NCI-H1417 treated with DMSO at 0.1 percent for 48 hours (cell line): ENCODE data around the gene LMAN2.

Experiments used
- DNase-seq: peaks from one replicate; lab custom pipeline; 2025; lab: John Stamatoyannopoulos, UW

The LMAN2 gene

GRCh38 chr5:177327539-177328522 is 23.6 kb downstream of the LMAN2 start:
- no peak for DNase-seq

DNA sequence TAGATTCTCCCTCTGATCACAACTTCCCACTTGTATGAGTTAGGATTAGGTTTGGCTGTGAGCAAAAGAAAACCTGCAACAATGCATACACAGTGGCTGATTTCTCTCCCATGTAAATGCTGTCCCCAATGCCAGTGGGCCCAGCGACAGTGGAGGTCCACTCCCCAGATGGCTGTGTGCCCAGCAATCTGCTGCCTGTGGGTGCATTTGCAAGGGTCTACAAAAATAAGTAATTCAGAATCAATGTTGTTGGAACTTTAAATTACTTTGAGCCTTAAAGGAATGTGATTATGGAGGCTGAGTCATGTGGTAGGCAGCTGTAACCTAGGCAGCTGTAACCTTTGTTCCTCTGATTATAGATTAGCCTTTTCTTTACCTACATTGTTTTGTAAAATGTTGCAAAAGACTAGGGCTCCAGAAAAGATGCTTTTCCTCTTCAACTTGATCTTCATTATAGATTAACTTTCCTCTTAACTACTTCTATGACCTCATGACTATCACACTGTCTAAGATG is 25.5 kb downstream of the LMAN2 start:
- DNase-seq, result no peak

DNA sequence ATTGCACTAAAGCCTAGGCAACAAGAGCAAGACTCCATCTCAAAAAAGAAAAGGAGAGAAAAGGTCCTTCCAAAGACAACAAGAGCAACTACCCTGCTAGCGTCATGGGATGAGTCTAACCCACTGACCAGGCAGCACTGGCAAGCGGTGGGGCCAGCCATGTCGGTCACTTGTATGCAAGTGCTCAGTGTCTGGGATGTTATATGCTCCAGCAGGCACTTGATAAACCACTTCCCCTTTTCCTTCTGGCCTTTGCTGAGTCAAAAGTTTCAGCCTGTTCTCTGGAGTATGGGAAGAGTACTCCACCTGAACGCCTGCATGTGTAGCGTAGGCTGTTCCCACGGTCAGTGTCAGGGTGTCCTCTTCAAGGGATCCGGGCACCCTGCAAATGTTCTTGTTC is 30.6 kb downstream of the LMAN2 start:
- DNase-seq, result no peak

GRCh38 chr5:177319913-177320588 is 31.4 kb downstream of the LMAN2 start:
- no peak for DNase-seq

DNA sequence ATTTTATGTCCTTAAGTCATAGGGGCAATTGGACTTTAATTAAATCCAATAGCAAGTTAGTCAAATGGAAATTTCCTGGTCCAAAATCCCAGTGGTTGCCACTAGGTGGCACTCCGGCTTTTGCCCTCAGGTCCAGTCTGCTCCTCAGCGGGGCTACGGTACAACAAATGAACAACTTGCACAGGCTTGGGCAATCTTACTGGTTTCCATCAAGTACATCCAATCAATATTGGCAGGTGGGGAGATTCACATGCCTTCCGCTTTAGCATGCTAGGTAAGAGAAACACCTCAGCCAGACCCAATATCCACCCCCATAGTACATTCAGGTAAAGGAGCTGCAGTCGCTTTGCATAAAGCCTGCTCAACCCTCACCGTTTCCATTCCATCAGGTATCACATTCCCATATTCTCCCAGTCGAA is 33.5 kb downstream of the LMAN2 start:
- DNase-seq, result no peak

- no peak for DNase-seq
Measured at GRCh38 chr5:177316005-177316404, 35.5 kb downstream of the LMAN2 start.

GRCh38 chr5:177315411-177315810 is 36.1 kb downstream of the LMAN2 start:
- DNase-seq, result no peak

DNA sequence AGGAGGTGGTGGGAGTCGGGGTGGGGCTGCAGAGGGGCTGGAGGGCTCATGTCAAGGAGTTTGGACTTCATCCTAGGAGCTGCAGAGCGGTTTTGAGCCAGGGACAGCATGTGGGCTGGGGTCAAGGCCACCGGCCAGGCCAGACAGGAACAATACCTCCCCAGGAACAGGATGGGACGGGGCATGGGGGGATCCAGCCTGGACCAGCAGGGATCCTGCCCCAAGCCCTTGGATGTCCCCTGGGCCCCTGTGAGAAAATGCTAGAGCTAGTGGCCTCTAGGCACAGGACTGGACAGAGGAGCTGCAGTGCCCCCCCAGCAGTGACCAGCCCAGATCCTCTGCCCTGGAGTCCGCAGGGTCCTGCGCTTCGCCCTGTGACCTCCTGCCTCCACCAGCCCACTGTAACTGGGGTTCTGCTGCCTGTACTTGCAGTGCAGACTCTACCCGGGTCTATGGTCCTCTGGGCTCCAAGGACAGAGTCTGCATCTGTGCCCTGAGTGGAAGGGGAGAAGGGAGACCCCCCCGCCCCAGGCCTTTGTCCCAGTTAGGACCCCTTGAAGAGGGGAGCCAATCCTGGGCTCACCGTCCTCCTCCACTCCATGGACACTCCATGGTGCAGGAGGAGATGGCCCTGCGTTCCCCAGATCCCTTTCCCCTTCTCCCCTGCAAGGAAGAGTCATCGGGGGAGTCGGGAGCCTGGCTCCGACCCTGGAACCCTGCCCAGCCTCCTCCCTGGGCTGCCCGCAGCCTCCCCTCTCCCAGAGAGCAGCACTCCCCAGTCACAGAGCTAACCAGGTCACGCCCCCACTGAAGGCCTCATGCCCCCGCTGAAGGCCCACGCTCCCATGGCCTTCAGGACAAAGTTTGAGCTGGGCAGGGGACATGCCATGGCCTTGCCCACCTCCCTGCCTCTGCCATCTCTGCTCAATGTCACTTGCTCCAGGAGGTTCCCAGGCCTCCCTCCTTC is 36.8 kb downstream of the LMAN2 start:
- DNase-seq, result no peak

DNA sequence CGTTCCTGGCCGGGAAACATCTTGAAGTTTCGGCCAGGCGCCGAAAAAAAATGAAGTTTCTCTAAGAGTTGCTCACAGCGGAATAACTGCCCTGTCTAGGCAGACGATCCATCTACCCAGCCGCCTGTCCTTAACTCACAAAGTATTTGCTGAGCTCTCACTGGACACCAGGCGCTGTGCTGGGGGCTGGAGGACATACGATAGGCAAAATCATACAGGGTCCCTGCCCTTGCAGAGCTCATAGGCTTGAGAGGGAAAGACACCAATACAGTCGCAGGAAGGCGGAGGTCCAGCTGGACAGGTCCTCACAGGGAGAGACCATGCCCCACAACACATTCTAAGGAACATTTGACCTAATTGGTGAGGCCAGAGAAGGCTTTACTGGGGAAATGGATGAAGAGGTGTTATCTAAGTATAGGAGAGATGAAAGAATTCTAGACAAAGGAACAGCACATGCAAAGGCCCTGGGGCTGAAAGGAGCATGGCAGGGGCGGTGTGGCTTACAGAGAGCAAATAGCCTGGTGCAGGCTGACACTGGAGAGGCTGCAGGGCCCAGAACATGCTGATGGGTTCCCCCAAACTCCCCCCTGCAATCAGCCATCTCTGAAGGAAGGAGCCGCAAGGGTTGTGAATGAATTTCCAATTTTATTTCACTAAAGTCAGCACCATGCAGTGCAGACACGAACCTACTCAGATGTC is 37.8 kb downstream of the LMAN2 start:
- DNase-seq, result no peak

DNA sequence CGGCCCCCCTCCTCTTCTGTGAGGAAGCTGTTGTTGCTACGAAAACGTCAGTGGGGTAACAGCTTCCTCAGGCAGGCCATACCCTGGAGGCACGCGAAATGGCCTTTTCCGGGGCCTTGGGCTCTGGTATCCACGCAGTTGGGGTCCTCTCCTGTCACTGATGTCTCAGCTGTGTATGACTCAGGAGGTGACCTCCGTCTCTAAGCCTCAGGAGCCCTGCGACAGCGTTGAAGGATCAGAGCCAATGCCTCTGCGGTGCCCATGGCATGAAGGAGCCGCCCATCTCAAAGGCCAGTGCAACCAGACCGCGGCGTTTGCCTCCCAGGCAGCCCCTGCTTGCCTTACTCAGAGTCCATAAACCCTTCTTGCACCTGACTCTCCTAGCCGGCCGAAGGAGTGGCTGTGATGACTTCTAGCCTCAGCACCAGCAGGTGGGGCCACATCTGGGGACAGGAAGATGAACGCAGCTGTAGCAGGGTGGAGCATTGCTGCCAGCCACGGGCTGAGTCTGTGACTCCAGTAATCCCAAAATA is 38.8 kb downstream of the LMAN2 start:
- no peak for DNase-seq

- peak; percentile 69 for DNase-seq
Measured at GRCh38 chr5:177311723-177312648, 39.5 kb downstream of the LMAN2 start, which contains the start of gene MXD3. MXD3 (minus strand) TSS chr5:177311898; CDS start chr5:177311830, 68 bp downstream.

GRCh38 chr5:177311392-177311722 is 40.1 kb downstream of the LMAN2 start:
- no peak for DNase-seq

DNA sequence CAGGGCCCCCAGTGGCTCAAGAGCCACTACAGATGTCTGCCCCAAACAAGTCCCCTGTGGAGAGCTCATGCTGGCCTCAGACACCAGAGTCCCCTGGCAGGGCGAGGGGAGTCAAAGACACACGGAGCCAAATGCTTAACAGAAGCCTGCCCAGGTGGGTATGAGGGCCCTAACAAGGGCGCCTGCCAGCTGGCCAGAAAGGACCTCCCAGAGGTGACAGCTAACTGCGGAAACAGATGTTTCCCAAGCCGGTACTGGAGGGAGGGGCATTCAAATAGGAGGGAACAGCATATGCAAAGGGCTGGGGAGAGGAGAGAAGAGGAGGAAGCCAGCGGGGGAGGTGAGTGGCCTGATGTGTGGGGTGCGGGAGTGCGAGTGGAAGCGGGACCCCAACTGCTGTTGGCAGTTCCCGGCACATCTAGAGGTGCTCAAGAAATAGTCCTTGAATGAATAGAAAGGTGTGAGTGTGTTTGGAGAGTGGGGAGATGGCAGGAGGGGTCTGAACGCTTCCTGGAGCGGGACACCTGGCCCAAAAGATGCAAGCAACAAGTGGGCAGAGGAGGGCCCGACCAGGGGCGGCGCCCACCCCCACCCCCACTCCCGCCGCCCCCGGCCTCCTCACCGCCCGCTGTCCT is 40.6 kb downstream of the LMAN2 start:
- DNase-seq, result no peak

- DNase-seq, result no peak
Measured at GRCh38 chr5:177310332-177310731, 41.1 kb downstream of the LMAN2 start.

- DNase-seq, result no peak
Measured at GRCh38 chr5:177309351-177310191, 41.9 kb downstream of the LMAN2 start.

- no peak for DNase-seq
Measured at GRCh38 chr5:177308740-177309139, 42.7 kb downstream of the LMAN2 start.

DNA sequence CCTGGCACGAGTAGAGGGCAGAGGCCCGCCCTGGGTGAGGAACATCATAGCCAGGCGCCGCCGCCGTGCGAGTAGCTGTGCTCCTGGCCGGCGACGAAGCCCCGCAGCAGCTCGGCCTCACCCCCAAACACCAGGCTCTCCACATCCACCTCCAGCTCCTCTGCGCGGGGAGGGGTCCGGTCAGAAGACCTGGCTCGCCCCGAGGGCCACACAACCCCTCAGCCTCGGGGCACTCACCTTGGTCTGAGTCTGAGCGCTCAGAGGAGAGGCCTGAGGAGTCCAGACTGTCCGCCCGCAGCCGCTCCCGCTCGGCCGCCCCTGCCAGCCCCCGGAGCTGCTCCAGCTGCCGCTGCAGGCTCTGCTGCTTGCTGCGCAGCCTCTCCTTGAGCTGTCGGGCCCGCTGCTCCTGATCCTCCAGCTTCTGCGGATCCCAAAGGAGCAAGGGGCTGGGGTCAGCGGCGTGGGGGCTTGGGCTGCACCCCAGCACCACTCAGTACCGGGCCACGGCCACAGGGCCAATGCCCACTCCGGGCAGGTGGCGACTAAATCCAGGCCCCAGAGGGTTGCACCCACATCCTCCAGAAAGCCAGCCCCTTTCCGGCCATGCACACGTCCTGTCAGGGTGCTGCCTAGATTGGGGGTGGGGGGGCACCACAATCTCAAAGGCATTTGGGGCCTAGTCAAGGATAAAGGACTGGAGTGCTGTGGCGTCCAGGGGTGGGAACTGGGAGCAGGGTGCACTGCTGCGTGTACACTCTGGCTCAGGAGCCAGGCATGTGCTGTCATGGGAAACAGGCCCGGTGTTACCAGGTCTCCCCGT is 43.7 kb downstream of the LMAN2 start:
- DNase-seq, result no peak
